Gastroesophageal sphincter (tissue), 4 donors: ENCODE data around the gene SLC25A44. TPM values are rescaled to one million over a fixed set of nuclear protein-coding genes. Genes with fewer than 3 reads are reported as not detected.

Source experiments
- ATAC-seq: fragments of 150-250 bp; one replicate; pipeline ENCODE4 v1.9.1; 2016; ENCODE audit warnings: mild to moderate bottlenecking, moderate library complexity
- H3K27ac ChIP-seq, 4 donors: fragments of 200-600 bp; sonication (generic) in 3 of 4; 1 replicate in 3 of 4; 2 replicates in 1 of 4; pipeline ENCODE4 v1.5.1; 2016 to 2019
- H3K27me3 ChIP-seq: fragments of 200-600 bp; sonication (generic); one replicate; pipeline ENCODE4 v1.5.1; 2019
- H3K36me3 ChIP-seq, 2 donors: fragments of 200-600 bp; sonication (generic); one replicate each; pipeline ENCODE4 v1.5.1; 2019; ENCODE audit warnings: control low read depth in 1 of 2
- H3K4me1 ChIP-seq, 3 donors: fragments of 200-600 bp; sonication (generic); 1 replicate in 2 of 3; 2 replicates in 1 of 3; pipeline ENCODE4 v1.5.1; 2016 to 2019; ENCODE audit warnings: control low read depth in 2 of 3
- H3K4me3 ChIP-seq, 2 donors: fragments of 200-600 bp; sonication (generic); one replicate each; pipeline ENCODE4 v1.5.1; 2019; ENCODE audit warnings: mild to moderate bottlenecking in 1 of 2, moderate library complexity in 1 of 2
- H3K9me3 ChIP-seq, 3 donors: fragments of 200-600 bp; sonication (generic); one replicate each; pipeline ENCODE4 v1.5.1; 2017 to 2019; ENCODE audit warnings: control low read depth in 2 of 3
- CTCF ChIP-seq, 4 experiments: fragments of 200-600 bp in 2 of 4; fragments of 450-650 bp in 2 of 4; sonication (generic) in 1 of 4; IDR thresholded peaks; one replicate each; pipeline ENCODE4 v1.5.1; 2017 to 2019; ENCODE audit warnings: antibody characterized with exemption in 4 of 4, mild to moderate bottlenecking in 2 of 4, moderate library complexity in 2 of 4
- EP300 ChIP-seq: sonication (generic); formaldehyde crosslinking; IDR thresholded peaks from one replicate; pipeline ENCODE4 v1.6.1; 2017; ENCODE audit warnings: antibody characterized with exemption, mild to moderate bottlenecking
- POLR2A ChIP-seq, 2 donors: fragments of 450-650 bp; IDR thresholded peaks; one replicate each; pipeline ENCODE4 v1.6.1; 2017; ENCODE audit warnings: antibody characterized with exemption in 2 of 2, mild to moderate bottlenecking in 2 of 2, moderate library complexity in 1 of 2
- POLR2AphosphoS5 ChIP-seq: sonication (generic); formaldehyde crosslinking; IDR thresholded peaks from one replicate; pipeline ENCODE4 v1.6.1; 2017; ENCODE audit warnings: antibody characterized with exemption
- WGBS, 2 donors: methylation state at CpG; one replicate each; pipeline ENCODE4 v1.1.5; 2018; ENCODE audit warnings: low coverage in 1 of 2; 5-methylcytosine and 5-hydroxymethylcytosine counted together
- total RNA-seq, 4 donors: library from RNA; depleted of rRNA; stranded (reverse); fragments of >200 nt; gene quantifications; one replicate each; pipeline ENCODE4 v1.1.0, GENCODE V29; 2016

The SLC25A44 gene
- total RNA-seq, 4 donors from 2014 or later = 9.4 to 17.0 (median 12.7) TPM

DNA sequence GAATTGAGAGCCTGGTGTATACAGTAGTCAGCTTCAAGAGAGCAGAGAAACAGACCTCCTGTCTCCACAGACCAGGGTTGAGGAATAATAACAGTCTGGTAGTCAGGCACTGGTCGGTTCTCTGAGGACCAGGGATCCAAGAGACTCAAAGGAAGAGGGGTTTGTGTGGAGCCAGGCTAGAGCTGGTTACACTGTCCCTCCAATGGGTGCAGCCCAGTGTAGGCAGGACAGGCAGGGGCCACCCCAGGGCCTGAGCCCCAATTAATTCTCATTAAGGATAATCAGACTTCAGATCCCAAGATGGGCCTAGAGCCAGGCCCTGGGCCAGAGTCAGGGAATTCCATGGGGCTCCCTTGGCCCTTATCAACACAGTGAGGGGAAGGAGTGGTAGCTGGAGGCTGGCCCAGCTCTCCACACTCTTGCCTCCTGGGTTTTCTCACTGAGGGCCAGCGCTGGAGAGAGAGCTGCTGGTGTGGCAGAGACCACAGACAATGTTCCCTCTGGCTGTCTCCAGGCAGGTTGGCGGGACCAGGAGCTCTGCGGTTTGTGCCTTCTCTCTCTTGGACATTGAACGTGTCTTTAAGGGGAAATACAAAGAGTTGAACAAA lies 31.4 kb upstream of the SLC25A44 start:
- TF ChIP-seq POLR2AphosphoS5 (no peak), EP300 (no peak), CTCF (IDR thresholded peaks at IDR 0.05) (no peak), POLR2A (IDR thresholded peaks at IDR 0.05) (no peak)
- Histone ChIP-seq H3K27ac (peak overlapping the region in 1 of 4 donors; percentile 68), H3K27me3 (no peaks in the 10 kb centered on the region)

GRCh38 chr1:156163712-156164111 lies 30.2 kb upstream of the SLC25A44 start:
- TF ChIP-seq POLR2A (IDR thresholded peaks at IDR 0.05) = no peak
- TF ChIP-seq POLR2AphosphoS5 = no peak
- no peak for TF ChIP-seq CTCF (IDR thresholded peaks at IDR 0.05)
- TF ChIP-seq EP300 = no peak
- WGBS, 2 donors = 71 to 100% methylated on average over 1 of the region's 1 CpG
- Histone ChIP-seq H3K4me1 (peaks cover 0 to 23% (median 3%) of the 10 kb centered on the region in 3 donors), H3K27me3 (no peaks in the 10 kb centered on the region), H3K27ac (no peak overlapping the region), H3K36me3 (no peaks in the 10 kb centered on the region), H3K4me3 (no peak overlapping the region), H3K9me3 (no peaks in the 10 kb centered on the region)
- no peak for ATAC-seq

More for the DNA sequence above, 31.4 kb upstream of the SLC25A44 start:
- Histone ChIP-seq H3K4me1 (peaks cover 0 to 23% (median 3%) of the 10 kb centered on the region in 3 donors), H3K4me3 (no peak overlapping the region), H3K9me3 (no peaks in the 10 kb centered on the region), H3K36me3 (no peaks in the 10 kb centered on the region)
- ATAC-seq = no peak
- WGBS, 2 donors = 70 to 87% methylated on average over 2 to 4 of the region's 5 CpGs

DNA sequence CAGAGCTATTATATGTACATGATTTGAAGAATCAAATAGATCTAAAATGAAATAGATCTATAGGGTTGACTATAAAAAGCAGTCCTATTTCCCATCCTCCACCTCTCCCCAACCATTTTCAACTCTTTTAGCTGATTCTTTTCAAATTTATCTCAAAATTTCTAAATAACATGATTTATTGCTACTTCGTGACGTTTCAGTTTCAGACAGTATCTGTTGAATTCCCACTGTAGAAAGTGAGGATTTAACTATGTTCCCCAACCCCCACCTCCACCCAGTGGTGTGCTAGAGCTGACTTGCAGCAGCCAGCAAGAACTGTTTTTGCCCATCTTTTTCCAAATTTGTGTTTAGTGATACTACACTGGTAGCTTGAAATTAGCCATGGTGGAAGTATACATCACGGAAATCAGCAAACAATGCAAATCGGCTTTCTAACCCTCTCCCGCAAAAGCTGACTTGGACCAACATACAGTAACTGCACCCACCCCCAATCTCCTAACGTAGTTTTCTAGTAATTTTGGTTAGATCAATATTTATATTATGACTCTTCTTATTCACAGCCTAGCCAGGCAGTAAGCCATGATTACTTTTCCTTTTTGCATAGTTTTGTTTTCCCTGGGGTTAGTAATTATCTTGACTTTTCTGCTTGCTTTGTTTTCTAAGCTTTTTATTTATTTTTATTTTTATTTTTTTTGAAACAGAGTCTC lies 29.6 kb upstream of the SLC25A44 start:
- no peak for ATAC-seq
- H3K4me3 ChIP-seq = no peak overlapping the region
- H3K27ac ChIP-seq = no peak overlapping the region
- H3K9me3 ChIP-seq = no peaks in the 10 kb centered on the region
- H3K36me3 ChIP-seq = no peaks in the 10 kb centered on the region
- H3K4me1 ChIP-seq = peaks cover 0 to 23% (median 3%) of the 10 kb centered on the region in 3 donors
- WGBS, 2 donors = 75 to 83% methylated on average over 6 of the region's 6 CpGs
- TF ChIP-seq POLR2AphosphoS5 (no peak), EP300 (no peak), CTCF (IDR thresholded peaks at IDR 0.05) (no peak), POLR2A (IDR thresholded peaks at IDR 0.05) (no peak)
- H3K27me3 ChIP-seq = no peaks in the 10 kb centered on the region

GRCh38 chr1:156165083-156165482 lies 28.8 kb upstream of the SLC25A44 start:
- TF ChIP-seq EP300 = no peak
- TF ChIP-seq CTCF (IDR thresholded peaks at IDR 0.05) = no peak
- no peak for TF ChIP-seq POLR2AphosphoS5
- TF ChIP-seq POLR2A (IDR thresholded peaks at IDR 0.05) = no peak
- peaks cover 0 to 22% (median 3%) of the 10 kb centered on the region in 3 donors for H3K4me1 ChIP-seq
- no peak overlapping the region for H3K27ac ChIP-seq
- WGBS, 2 donors = 26 to 36% methylated on average over 2 of the region's 2 CpGs
- no peak for ATAC-seq
- H3K9me3 ChIP-seq = no peaks in the 10 kb centered on the region
- H3K4me3 ChIP-seq = no peak overlapping the region
- no peaks in the 10 kb centered on the region for H3K27me3 ChIP-seq
- H3K36me3 ChIP-seq = no peaks in the 10 kb centered on the region

GRCh38 chr1:156167536-156167935 lies 26.4 kb upstream of the SLC25A44 start:
- no peaks in the 10 kb centered on the region for H3K36me3 ChIP-seq
- 82 to 86% methylated on average over 3 to 5 of the region's 5 CpGs for WGBS, 2 donors
- no peak for ATAC-seq
- TF ChIP-seq POLR2AphosphoS5 (no peak), CTCF (IDR thresholded peaks at IDR 0.05) (no peak), POLR2A (IDR thresholded peaks at IDR 0.05) (no peak), EP300 (no peak)
- H3K27me3 ChIP-seq = no peaks in the 10 kb centered on the region
- no peaks in the 10 kb centered on the region for H3K9me3 ChIP-seq
- H3K4me1 ChIP-seq = no peaks in the 10 kb centered on the region
- no peak overlapping the region for H3K4me3 ChIP-seq
- no peak overlapping the region for H3K27ac ChIP-seq
